ENCODE results near the gene PLEKHF1.

DNA sequence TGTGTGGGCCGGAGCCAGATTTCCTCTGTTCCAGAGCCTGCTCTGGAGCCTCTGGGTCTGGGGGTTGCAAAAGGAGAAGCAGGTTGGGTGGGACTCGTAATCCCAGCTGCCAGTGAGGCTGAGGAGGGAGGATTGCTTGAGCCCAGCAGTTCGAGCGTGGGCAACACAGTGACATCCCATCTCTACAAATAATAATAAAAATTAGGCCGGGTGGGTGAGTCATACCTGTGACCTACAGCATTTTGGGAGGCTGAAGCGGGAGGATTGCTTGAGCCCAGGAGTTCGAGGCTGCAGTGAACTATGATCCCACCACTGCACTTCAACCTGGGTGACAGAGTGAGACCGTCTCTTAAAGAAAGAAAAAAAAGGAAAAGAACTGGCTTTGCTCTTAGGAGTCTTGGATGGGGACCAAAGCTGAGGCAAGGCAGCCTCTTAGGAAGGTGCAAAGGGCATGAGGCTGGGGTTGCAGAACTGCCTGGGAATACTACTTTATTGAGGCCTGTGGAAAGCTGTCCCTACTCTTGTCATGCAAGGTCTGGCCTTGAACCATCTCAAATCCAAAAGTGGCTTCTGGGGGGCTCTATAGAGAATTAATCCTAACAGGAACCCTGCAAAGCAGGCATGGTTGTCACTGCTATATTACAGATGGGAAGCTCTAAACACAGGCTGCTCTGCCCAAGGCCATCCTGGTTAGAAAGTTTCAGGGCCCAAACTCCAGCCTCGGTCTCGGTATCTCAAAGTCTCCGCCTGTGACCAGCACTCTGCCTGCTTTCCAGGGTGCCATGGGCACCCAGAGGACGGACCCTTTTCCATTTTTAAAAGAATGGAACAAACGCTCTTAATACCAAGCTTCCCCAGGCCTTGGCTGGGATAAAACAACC, 50.7 kb downstream of the PLEKHF1 start:
- TF ChIP-seq, protein P1, sequence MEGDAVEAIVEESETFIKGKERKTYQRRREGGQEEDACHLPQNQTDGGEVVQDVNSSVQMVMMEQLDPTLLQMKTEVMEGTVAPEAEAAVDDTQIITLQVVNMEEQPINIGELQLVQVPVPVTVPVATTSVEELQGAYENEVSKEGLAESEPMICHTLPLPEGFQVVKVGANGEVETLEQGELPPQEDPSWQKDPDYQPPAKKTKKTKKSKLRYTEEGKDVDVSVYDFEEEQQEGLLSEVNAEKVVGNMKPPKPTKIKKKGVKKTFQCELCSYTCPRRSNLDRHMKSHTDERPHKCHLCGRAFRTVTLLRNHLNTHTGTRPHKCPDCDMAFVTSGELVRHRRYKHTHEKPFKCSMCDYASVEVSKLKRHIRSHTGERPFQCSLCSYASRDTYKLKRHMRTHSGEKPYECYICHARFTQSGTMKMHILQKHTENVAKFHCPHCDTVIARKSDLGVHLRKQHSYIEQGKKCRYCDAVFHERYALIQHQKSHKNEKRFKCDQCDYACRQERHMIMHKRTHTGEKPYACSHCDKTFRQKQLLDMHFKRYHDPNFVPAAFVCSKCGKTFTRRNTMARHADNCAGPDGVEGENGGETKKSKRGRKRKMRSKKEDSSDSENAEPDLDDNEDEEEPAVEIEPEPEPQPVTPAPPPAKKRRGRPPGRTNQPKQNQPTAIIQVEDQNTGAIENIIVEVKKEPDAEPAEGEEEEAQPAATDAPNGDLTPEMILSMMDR (IDR thresholded peaks at IDR 0.05), result no peak
- TF ChIP-seq POLR2A (IDR thresholded peaks at IDR 0.05), result no peak

All from lower leg skin (tissue), 3 donors.